ENCODE results near the gene RAB3A.
A peak's percentile ranks its signal among the peaks of the same experiment; 100 is the strongest.

The RAB3A gene

DNA sequence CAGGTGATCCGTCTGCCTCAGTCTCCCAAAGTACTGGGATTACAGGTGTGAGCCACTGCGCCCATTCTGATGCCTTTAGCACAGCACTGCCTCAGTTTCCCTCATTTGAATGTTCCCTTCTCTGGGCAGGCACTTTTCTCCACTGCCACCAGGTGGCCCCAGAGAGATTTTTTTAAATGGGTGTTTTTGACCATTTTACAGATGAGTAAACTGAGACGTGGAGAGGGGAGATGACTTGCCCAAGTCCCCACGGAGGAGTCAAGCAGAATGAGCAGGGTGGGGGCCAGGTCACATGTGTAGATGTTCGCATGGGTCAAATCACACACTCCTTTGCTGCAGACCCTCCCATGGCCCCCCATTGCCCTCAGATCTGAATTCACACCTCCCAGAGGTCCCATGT is 25.6 kb upstream of the RAB3A start:
- no peaks in the 10 kb centered on the region; the same call in 1 of the 2 replicates for H3K4me1 ChIP-seq (ENCODE audit: control insufficient read depth, insufficient read depth, low read length)
- no peaks in the 10 kb centered on the region for H3K36me3 ChIP-seq (ENCODE audit: control insufficient read depth in 2 of 2, insufficient read depth in 1 of 2, low read length in 2 of 2)
- no peak overlapping the region for H3K4me3 ChIP-seq (ENCODE audit: low read depth, low read length)
- CTCF ChIA-PET, result interaction anchor here (2.0 kb wide), 1 partner anchor 22 kb away, joined by 6 read pairs; no protein-coding TSS in a partner anchor
- POLR2A ChIA-PET, result no interaction called here
- H3K9me3 ChIP-seq (ENCODE audit: control insufficient read depth, insufficient read depth, low read depth, low read length), result no peaks in the 10 kb centered on the region
- TF ChIP-seq ZNF513 (tag by site-specific recombination; IDR thresholded peaks at IDR 0.05) (no peak), SCRT2 (tag by site-specific recombination; IDR thresholded peaks at IDR 0.05) (no peak), ZBTB8A (tag by site-specific recombination; IDR thresholded peaks at IDR 0.05) (no peak), ZNF623 (tag by site-specific recombination; IDR thresholded peaks at IDR 0.05) (no peak), SETDB1 (IDR thresholded peaks at IDR 0.05; ENCODE audit: insufficient read length, low read length) (no peak), WT1 (tag by site-specific recombination; IDR thresholded peaks at IDR 0.05) (no peak), ZFP41 (tag by site-specific recombination; IDR thresholded peaks at IDR 0.05; ENCODE audit: borderline replicate concordance) (no peak), ZBTB49 (tag by site-specific recombination; IDR thresholded peaks at IDR 0.05; ENCODE audit: low read depth) (no peak), GLI2 (tag by site-specific recombination; IDR thresholded peaks at IDR 0.05; ENCODE audit: borderline replicate concordance, low read depth) (no peak), ZNF580 (tag by site-specific recombination; IDR thresholded peaks at IDR 0.05) (0 out of 2 replicates have a peak, but pooled peaks have one; percentile 12), ZBTB20 (tag by site-specific recombination; IDR thresholded peaks at IDR 0.05) (no peak), ZNF692 (tag by site-specific recombination; IDR thresholded peaks at IDR 0.05) (no peak)
- TF ChIP-seq, protein P1, sequence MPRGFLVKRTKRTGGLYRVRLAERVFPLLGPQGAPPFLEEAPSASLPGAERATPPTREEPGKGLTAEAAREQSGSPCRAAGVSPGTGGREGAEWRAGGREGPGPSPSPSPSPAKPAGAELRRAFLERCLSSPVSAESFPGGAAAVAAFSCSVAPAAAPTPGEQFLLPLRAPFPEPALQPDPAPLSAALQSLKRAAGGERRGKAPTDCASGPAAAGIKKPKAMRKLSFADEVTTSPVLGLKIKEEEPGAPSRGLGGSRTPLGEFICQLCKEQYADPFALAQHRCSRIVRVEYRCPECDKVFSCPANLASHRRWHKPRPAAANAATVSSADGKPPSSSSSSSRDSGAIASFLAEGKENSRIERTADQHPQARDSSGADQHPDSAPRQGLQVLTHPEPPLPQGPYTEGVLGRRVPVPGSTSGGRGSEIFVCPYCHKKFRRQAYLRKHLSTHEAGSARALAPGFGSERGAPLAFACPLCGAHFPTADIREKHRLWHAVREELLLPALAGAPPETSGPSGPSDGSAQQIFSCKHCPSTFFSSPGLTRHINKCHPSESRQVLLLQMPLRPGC (tag by site-specific recombination; IDR thresholded peaks at IDR 0.05), result no peak
- TF ChIP-seq, protein P2, sequence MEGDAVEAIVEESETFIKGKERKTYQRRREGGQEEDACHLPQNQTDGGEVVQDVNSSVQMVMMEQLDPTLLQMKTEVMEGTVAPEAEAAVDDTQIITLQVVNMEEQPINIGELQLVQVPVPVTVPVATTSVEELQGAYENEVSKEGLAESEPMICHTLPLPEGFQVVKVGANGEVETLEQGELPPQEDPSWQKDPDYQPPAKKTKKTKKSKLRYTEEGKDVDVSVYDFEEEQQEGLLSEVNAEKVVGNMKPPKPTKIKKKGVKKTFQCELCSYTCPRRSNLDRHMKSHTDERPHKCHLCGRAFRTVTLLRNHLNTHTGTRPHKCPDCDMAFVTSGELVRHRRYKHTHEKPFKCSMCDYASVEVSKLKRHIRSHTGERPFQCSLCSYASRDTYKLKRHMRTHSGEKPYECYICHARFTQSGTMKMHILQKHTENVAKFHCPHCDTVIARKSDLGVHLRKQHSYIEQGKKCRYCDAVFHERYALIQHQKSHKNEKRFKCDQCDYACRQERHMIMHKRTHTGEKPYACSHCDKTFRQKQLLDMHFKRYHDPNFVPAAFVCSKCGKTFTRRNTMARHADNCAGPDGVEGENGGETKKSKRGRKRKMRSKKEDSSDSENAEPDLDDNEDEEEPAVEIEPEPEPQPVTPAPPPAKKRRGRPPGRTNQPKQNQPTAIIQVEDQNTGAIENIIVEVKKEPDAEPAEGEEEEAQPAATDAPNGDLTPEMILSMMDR (tag by site-specific recombination; IDR thresholded peaks at IDR 0.05), result 0 out of 2 replicates have a peak, but pooled peaks have one; percentile 7
- no peak overlapping the region for H3K27ac ChIP-seq (ENCODE audit: extremely low read depth, low read depth, low read length)

DNA sequence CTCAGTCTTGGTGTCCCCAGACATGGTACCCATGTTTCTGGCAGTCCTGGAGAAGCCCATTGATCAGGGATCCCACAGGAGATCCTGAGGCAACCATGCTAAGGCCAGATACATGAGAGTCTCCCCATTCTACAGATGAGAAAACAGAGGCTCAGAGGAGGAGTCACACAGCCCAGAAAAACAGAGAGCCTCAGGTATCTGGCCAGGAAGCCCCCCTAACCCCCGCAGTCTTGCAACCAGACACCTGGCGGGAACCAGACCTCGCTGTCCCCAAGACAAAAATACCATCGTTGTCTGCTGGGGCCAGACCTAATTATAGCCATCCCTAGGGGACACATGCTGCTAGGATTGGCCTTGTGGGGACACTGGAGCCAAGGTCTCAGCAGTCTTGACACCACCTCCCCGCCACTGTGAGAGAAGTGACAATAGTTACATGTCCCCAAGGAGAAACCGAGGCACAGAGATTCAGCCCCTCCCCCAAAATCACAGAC is 24.0 kb upstream of the RAB3A start:
- H3K4me3 ChIP-seq (ENCODE audit: low read depth, low read length), result no peak overlapping the region
- no peaks in the 10 kb centered on the region for H3K9me3 ChIP-seq (ENCODE audit: control insufficient read depth, insufficient read depth, low read depth, low read length)
- ChIA-PET CTCF (interaction anchor here (0.6 kb wide), 2 partner anchors 11 to 28 kb away, joined by 3 read pairs; no protein-coding TSS in a partner anchor), POLR2A (no interaction called here)
- no peaks in the 10 kb centered on the region for H3K36me3 ChIP-seq (ENCODE audit: control insufficient read depth in 2 of 2, insufficient read depth in 1 of 2, low read length in 2 of 2)
- H3K27ac ChIP-seq (ENCODE audit: extremely low read depth, low read depth, low read length), result no peak overlapping the region
- no peaks in the 10 kb centered on the region; the same call in 1 of the 2 replicates for H3K4me1 ChIP-seq (ENCODE audit: control insufficient read depth, insufficient read depth, low read length)
- TF ChIP-seq, protein P2 (tag by site-specific recombination; IDR thresholded peaks at IDR 0.05), result no peak
- TF ChIP-seq ZNF433 (tag by site-specific recombination; IDR thresholded peaks at IDR 0.05; ENCODE audit: low read depth) (no peak), ZNF132 (tag by site-specific recombination; IDR thresholded peaks at IDR 0.05; ENCODE audit: borderline replicate concordance) (no peak), KLF1 (tag by site-specific recombination; IDR thresholded peaks at IDR 0.05) (no peak), ZBTB21 (tag by site-specific recombination; IDR thresholded peaks at IDR 0.05) (no peak), GLI2 (tag by site-specific recombination; IDR thresholded peaks at IDR 0.05; ENCODE audit: borderline replicate concordance, low read depth) (no peak), ZNF398 (tag by site-specific recombination; IDR thresholded peaks at IDR 0.05) (no peak)

Measured in HEK293 (cell line).